HG02610 (cell line): ENCODE results near the gene PPP1R14B.

ENCODE experiments used
- ATAC-seq: cut with Tn5 transposase; IDR thresholded peaks from one replicate; pipeline ENCODE4 v1.9.1; 2021; ENCODE audit warnings: mild to moderate bottlenecking, moderate library complexity; ENCODE audit not compliant: unreplicated experiment

The PPP1R14B gene, protein sequence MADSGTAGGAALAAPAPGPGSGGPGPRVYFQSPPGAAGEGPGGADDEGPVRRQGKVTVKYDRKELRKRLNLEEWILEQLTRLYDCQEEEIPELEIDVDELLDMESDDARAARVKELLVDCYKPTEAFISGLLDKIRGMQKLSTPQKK

DNA sequence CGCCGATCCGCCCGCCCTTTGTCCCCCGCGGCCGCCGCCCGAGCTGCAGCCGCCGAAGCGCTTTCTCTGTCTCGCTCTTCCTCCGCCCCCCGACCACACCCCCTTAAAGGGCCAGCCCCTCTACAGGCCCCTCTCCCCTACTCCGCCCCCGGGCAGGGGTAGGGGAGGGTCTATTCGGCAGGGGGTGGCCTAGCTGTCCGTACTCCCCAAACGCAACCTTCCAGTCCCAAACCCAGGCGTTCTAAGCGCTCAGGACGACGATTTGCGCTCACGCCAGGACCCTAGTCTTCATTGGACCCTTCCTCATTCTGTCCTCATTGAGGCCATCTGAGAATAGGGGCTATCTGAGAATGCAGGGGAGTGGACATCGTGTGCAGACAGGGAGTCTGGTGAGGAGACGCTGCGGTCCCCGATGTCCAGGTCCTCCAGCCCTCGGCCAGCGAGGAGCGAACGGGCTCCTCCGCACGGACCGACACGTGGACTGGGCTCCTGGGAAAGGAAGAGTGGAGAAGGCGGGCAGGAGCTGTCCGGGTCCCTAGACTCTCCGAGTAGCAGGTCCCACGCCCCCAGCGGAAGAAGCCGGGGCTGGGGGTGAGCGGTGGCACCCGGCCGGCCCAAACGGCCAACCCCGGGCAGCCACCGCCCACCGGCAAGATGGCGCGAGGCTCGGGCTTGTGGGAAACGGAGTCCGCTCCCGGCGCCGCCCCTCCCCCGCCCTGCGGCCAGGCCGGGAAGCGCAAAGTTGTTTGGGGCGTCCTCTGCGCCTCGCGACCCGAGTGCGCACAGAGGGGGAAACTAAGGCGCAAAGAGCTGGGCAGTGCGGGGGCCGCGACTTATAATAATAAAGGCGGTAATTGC lies at the start of gene PPP1R14B:
TSS of gene PPP1R14B (minus strand) at position 73 of the 858 bp plus-strand sequence. CDS start 270 bp downstream, outside the sequence.
- peak; percentile 38 for ATAC-seq

DNA sequence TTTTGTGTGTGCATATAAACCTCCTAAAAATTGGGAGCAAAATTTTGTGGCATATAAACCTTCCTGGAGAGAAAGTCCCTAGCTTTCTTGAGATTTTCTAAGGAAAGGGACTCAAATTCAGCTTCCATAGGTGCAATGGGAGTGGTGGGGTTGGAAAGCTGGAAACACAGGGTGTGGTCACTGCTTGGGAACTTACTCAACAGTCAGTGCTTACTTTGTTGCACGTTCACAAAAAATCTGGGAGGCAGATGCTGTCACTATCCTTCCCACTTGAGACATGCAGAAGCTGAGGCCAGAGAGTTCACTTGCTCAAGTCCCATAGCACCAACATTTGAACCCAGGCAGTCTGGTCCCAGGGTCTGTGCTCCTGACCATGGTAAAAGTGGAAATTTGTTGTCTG lies 49.5 kb upstream of the PPP1R14B start:
- ATAC-seq = no peak

DNA sequence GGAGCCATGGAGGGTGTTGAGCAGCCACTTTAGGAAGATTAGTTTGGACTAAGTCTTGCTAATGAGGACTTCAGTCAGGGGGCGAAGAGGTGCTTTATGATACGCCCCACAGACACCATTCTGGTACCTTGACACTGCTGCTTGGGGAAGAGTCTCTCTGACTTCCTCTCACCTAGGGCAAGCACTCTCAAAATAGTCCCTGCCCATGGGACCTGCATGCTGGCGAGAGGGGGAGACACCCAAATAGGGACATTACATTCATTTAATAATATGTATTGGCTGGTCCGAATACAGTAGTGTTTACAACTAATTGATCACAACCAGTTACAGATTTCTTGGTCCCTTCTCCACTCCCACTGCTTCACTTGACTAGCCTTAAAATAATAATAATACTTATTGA lies 49.0 kb upstream of the PPP1R14B start:
- no peak for ATAC-seq

DNA sequence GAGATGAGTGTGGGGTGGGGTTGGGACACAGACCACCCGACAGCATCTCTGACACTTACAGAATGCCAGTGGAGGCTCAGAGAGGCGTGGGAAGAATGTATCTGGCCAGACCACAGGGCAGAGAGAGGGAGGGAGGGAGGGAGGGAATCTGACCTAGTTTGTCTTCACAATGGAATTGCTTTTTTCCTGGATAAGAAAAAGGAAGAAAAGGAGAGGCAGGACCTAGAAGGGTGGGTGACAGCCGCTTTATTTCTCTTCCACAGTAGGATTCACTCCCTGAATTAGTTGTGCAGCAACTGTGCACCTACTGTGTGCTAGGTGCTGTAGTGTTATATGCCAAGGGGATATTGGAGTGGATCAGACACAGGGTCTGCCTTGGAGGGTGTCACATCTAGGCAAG lies 48.0 kb upstream of the PPP1R14B start:
- ATAC-seq = no peak

DNA sequence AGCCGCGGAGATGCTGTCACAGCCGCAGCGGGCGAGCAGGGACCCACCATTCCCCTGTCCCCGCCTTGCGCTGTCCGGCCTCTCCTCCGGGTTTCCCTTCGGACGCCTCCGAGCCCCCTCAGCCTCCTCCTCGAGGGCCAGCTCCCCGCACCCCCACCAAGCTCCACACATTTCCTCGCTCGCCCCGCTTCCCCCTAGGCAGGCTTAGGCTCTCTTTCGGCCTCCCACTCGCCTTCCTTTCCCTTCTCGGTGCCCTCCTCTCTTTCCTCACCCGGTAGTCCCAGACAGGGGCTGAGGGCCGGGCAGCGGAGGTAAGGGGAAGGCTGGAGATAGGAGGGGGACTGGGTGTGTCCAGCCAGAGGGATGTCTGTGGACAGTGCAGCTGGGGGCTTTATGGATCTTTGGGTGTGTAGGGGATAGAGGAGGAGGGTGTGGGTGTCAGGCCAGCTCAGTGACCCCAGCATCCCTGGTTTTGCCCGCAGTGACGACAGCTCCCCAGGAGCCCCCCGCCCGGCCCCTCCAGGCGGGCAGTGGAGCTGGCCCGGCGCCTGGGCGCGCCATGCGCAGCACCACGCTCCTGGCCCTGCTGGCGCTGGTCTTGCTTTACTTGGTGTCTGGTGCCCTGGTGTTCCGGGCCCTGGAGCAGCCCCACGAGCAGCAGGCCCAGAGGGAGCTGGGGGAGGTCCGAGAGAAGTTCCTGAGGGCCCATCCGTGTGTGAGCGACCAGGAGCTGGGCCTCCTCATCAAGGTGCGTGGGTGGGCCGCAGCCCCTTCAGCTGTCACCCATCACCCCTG lies 45.9 kb upstream of the PPP1R14B start:
- no peak for ATAC-seq

DNA sequence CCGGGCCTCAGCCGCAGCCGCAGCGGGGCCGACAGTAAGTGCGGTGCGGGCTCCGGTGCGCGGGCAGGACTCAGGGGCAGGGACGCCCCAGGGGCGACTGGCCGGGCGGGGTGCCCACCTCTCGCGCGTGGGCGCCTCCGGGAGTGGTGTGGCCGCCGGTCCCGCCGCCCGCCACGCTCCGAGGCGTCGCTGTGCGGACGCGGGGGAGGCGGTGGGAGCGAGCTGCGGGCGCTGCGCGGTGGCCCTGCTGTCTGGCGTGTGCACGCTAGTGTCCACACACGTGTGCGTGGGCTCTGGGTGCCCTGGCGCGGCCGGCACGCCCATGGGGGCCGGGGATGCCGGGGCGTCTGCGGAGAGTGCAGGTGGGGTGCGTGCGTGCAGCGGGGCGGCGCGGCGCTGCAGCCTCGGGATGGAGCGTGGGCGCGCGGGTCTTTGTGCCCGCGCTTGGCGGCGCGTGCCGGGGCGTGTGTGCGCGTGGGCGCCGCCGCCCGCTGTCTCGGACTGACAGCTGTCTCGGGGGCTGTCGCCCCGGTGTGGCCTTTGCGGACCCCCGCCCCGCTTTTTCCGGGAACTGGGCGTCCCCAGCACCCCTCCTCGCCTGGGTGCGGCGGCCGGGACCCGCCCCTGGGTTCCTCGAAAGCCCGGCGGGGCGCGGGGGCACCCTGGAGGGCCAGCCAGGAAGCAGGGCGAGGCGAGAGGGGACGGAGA lies 45.2 kb upstream of the PPP1R14B start:
- no peak for ATAC-seq

DNA sequence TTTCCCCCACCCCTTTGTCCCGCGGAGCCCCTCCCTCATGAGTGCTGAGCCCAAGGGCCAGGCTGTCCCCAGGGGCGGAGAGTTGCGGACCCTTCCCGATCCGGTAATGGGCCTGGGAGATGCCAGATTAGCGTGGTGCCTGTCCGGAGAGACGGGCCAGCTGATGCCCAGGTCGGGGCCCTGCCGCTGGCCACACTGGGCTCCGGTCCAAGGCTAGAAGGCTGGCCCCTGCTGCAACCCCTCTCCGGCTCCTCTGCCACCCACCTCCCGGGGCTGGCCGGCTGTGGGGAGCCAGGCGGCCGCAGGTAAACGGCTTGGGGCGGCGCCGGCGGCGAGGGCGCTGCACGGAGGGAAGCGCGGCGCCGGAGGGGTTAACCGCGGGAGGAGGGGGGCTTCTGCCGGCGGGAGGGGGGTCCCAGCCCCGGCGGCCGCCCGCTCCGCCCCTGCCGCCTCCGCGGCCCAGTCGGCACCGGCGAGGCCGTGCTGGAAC lies 44.6 kb upstream of the PPP1R14B start, which contains the start of gene KCNK4:
TSS of gene KCNK4 (plus strand) at position 41 of the 490 bp plus-strand sequence. CDS start 1,717 bp downstream, outside the sequence.
- ATAC-seq = no peak

DNA sequence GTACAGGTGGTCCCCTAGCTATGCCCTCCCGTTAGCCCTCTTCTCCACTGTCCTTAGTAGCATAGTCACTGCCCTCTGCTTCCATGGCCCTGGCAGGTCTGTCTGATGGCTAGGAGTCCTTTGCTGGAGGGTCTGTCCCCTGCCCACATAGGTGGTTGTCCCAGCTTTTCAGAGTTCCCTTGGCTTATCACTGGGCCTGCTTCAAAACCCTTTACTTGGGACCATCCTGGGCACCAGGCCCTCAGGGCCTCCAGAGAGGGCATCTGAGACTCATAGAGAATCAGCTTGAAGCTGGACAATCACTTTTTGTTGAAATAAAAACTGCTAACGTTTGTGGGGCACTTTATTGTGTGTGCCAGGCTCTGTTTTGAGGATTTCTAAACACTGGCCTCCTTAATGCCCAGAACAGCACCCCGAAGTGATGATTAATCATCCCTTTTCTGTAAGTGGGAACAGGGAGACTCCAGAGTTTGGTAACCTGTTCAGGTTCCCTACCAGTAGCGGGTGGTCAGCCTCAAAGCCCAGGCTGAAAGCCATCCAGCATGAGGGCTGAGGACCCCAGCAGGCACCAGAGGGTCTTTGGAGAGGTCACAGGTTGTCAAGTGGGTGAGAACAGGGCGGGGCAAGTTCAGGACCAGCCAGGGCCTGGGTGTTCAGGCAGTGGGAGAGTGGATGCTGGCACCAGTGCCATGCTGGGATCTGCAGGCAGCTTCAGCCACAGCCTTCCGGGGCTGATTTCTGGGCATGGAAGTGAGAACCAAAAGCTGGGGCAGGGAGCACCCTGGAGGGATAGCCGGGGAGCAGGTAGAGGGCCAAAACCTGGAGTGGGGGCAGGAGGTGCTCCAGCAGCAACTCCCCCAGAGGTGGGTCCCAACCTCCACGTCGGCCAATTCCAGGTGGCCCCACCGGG lies 43.9 kb upstream of the PPP1R14B start:
- no peak for ATAC-seq

DNA sequence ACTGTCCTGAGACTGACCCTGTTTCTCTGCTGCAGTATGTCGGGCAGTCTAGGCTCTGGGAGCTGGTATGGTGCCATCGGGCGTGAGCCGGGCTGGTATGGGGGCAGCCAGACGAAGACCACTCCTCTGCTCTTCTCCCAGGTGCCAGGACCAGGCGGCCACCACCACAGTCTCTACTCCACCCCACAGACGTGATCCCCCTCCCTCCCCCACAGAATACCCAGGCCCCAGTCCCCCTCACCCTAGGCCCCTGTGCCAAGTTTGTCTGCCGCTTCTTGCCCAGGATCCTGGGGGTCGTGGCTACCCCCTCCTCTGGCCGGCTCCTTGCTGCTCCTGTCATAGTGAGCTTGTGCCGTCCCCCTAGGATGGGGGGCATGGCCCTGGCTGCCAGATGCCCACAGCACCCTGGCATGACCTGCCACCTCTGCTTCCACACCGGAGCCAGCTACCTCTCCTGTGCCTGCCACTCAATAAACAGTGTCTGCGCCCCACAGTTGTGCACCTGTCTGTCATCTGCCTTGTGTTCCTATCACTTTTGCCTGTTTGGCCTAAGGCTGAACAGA lies 42.3 kb upstream of the PPP1R14B start:
- no peak for ATAC-seq

DNA sequence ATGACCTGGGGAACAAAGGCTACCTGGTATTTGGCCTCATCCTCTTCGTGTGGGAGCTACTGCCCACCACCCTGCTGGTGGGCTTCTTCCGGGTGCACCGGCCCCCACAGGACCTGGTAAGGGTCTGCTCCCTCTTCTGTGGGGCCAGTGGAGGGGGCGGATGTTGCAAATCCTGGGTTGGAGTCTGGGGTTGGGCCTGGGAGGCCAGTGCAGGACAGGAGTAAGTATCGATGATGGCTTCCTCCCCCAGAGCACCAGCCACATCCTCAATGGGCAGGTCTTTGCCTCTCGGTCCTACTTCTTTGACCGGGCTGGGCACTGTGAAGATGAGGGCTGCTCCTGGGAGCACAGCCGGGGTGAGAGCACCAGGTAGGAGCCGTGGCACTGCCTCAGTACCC lies 41.6 kb upstream of the PPP1R14B start:
- ATAC-seq = no peak

DNA sequence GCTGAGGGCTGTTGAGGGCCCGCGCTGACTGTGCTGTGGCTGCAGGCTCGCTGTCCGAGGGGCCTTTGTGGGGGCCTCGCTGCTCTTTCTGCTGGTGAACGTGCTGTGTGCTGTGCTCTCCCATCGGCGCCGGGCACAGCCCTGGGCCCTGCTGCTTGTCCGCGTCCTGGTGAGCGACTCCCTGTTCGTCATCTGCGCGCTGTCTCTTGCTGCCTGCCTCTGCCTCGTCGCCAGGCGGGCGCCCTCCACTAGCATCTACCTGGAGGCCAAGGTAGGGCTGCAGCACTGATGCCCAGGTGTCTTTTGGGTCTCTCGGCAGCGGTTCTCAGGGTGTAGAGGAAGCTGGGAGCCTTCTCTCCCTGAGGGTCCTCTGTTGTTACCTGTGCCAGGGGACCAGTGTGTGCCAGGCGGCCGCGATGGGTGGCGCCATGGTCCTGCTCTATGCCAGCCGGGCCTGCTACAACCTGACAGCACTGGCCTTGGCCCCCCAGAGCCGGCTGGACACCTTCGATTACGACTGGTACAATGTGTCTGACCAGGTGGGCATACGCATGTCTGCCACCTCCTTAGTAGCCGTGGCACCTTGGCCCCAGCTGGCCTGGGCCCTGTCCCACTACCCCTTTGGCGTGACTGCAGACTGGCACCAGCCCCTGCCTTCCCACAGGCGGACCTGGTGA lies 41.1 kb upstream of the PPP1R14B start:
- ATAC-seq = no peak

DNA sequence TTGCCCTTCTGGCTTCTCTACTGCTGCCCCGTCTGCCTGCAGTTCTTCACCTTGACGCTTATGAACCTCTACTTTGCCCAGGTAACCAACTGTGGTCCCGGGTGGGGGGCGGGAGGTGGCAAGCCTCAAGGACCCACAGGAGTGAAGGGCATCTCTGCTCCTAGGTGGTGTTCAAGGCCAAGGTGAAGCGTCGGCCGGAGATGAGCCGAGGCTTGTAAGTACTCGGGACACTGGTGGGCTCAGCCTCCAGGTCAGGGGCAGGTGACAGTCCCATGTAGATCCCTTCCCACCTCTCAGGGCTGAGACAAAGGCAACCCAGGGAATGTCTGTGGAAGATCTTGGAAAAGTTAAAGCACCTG lies 40.0 kb upstream of the PPP1R14B start:
- ATAC-seq = no peak

DNA sequence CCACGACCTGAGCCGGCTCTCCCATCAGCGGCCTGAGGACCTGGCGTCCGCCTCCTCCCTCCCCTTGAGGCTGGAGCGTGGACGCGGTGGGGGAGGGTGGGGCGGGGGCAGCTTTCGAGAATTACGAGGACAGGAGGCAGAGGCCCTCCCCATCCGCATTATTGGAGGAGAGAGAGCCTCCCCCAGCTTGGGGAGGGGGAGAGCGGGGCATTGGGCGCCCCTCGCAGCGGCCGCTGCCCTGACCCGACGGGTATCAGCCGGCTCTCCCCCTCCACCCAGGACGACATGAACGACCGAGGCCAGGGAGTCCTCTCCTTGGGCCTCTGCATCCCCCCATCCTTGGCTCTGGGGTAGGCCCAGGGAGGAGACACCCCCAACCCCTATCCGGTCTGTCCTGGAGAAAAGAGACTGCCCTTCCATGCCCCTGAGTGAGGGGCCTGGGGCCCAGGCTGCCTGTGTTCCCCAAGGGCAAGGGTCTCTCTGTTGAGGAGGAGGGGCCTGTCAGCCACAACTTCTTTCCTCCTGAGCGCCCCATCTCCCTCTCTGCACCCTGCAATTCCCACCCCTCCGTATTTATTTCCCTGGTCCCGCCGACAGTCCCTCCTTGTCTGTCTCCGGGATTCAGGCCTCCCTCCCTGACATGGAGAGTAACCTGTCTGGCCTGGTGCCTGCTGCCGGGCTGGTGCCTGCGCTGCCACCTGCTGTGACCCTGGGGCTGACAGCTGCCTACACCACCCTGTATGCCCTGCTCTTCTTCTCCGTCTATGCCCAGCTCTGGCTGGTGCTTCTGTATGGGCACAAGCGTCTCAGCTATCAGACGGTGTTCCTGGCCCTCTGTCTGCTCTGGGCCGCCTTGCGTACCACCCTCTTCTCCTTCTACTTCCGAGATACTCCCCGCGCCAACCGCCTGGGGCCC lies 39.4 kb upstream of the PPP1R14B start:
- no peak for ATAC-seq

DNA sequence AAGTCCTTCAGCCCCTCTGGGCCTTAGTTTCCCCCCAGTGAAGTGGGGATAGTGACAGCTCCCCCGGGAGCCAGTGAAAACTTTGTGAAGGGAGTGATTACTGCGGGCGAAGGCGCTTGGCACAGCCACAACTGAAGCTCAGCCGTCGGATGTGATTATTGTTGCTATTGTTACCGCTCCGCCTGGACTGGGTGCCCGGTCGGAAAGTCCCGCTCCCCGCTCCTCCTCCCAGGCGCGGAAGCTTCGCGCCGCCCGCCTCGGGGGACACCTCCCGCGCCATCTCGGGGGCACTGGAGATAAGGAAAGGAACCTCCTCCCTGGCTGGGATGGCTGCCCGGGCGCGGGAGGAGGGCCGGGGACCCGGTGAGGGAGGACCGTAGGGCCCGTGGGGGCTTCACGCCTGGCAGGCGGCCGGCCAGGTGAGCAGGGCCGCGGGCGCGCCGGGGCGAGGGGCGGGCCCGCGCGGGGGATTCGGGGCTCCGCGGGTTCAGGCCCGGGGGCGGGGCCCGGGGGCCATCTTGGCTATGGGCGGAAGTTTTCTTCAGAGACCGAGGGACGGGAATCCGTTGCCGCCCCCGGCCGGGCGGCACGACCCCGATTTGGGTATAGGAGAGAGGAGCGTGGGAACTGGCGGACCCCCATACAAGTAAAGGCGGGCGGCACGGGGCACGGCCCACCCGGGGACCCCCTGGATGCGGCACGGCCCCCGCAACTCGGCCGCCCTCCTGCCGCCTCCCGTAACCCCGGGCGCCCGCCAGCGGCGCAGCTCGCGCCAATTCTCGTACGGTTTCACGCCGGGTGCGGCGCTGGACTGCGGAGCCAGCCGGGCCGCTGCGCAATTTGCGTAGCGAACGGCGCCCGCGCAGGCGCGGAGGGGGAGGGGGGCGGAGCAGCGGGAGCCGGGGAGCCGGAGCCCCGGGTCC lies 38.5 kb upstream of the PPP1R14B start, which contains the start of gene GPR137:
TSS of gene GPR137 (plus strand) at position 887 of the 923 bp plus-strand sequence. CDS start 677 bp downstream, outside the sequence.
- ATAC-seq = peak; percentile 43

DNA sequence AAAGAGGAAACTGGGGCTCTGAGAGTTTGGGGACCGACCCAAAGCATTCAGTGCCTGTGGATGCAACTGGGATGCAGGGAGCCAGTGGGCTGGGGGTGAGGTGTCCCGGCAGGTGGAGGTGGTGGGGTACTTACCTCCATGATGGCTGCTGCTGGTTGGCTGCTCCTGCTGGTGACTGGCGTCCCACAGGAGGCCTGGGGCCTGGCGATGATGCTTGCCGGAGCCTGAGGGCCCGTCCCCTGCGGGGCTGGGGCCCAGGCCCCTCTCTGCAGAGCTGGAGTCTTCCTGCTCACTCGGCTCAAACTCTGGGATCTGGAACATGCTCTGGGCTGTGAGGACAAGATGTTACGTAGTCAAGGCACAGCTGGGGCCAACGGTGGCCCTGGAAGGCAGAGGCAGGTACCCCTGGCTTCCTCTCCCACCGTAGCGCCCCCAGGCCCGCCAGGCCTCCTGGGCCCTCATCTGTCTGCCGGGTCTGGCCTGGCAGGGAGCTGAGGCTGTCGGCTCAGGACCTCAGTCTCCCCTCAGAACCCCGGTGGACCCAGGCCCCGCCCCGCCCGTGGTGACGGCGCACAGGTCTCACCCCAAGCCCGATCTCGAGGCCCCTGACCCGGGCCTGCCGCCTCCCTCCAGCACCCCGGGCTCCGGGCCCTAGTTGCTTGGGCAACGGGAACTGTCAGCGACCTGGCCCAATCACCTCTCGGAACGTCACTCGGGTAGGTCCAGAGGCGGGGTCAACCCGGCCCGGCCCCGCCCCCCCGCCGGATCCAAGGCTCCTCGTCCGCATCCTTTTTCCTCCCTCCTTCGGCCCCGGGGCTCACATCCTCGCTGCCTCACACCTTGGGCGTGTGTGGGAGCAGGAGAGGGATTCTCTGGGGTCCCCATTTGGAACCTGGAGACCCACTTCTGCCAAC lies 37.6 kb upstream of the PPP1R14B start, which contains the start of gene BAD:
TSS of gene BAD (minus strand) at position 618 of the 914 bp plus-strand sequence. CDS start at position 321, 297 bp downstream.
- ATAC-seq = peak; percentile 79
